NCI-H2196 treated with DMSO at 0.1 percent for 48 hours (cell line): Measurements from ENCODE around the gene SLC23A1.
"Not testable (repeated sequence)": the region's sequence is repeated elsewhere in the genome, so short reads cannot be mapped to it uniquely, and the experiment has no call there.

Experiments
- DNase-seq: peaks from one replicate; lab custom pipeline; 2025; ENCODE audit not compliant: unreplicated experiment; lab: John Stamatoyannopoulos, UW

Gene SLC23A1

DNA sequence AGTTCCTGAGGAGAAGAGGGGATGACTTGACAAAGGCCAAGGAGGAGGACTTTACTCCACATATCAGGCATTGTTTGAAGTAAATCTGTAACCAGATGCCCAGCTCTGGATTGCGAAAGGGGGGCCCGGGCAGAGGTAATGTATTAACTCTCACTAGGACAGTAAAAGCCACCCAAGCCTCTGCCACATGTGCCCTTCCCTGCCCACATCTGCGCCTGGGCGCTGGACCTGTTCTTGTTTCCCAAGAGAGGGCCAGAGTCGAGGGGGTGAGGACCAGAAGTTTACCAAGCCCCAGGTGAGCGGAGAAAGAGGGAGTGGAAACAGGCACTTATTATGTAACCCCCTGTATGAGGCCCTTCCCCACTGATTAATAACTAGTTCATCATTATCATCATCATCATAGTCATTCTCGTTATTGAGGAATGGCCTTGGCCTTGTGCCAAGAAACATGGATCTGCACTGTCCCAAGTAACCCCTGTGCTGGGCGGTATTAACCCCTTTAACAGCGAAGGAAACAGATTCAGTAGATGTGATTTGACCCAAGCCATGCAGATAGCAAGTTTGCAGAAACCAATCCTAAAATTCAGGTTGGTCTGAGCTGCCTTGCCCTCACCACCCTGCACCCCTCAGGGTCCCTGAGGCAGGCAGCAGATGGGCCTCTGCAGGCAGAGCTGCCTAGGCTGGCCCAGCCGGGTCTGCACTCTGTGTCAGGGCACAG lies at the start of gene SLC23A1:
TSS of gene SLC23A1 (minus strand) at position 23 of the 718 bp plus-strand sequence. CDS start 44 bp downstream, outside the sequence.
- no peak for DNase-seq

DNA sequence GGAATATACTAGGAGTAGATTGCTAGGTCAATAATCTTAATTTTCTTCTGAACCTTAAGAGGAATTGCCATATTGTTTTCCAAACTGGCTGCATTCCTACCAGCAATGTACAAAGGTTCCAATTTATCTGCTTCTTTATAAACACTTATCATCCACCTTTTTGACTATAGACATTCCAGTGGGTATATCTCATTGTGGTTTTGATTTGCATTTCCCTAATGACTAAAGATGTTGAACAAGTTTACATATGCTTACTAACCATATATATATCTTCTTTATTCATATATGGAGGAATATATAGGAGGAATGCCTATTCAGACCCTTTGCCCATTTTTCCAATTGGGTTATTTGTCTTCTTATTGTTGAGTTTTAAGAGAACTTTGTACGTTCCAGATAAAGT lies 48.6 kb upstream of the SLC23A1 start:
- DNase-seq, result no peak

DNA sequence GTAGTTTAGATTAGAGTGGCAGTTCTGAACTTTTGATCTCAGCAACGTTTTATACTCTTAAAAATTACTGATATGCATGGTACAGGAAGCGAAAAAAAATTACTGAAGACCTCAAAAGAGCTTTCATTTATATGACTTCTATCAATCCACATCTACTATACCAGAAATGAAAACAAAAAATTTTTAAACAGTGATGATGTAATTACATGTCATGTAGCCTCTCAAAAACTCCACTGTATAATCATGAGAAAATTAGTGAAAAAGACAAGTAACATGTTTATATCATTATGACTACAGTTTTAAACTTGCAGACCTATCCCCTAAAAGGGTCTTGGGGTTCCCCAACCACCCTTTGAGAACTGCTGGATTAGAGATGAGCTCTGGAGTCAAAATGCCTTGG lies 46.9 kb upstream of the SLC23A1 start:
- DNase-seq, result no peak

DNA sequence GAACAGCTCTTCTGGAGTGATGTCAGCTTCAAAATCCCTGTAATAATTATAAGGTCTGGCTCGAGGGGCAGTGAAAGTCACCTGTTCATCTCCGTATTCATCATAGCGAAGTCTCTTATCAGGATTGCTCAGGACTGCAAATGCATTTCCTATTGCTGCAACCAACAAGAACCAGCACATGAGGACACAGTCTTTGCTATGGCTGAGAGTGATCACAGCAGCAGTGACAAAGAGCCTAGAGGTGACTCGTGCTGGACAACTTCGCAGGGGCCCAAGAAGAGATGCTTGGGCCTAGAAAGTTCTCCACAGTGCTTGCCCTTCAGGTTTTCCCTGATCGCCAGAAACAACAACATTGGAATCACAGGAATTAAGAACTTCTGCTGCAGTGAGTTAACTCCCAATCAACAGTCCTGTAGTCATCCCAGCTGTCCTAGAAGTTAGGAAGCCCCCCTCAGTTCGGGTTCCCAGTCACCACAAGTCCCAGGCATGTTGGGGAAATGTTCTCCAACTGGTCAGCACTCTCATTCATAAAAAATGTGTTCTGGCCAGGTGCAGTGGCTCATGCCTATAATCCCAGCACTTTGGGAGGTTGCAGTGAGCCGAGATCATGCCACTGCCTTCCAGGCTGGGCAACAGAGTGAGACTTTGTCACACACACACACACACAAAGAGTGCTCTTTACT lies 43.2 kb upstream of the SLC23A1 start:
- no peak for DNase-seq

DNA sequence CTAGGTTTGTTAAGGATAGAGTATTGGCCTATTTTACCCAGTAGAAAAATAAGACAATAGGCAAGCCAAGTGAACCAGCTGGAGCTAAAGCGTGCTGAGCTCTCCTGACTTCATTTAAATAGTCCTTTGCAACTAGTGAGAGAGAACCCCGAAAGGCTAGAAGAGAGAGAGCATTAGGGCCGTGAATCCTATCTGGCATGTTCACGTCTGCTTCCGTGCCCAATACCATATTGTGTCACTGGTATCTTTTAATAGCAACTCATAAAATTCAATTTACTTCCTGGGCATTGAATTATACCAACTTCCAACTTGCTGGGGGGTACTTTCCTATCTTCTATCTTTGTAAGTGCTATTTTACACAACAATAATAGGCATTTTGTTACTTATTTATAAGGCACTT lies 42.4 kb upstream of the SLC23A1 start:
- DNase-seq, result no peak

DNA sequence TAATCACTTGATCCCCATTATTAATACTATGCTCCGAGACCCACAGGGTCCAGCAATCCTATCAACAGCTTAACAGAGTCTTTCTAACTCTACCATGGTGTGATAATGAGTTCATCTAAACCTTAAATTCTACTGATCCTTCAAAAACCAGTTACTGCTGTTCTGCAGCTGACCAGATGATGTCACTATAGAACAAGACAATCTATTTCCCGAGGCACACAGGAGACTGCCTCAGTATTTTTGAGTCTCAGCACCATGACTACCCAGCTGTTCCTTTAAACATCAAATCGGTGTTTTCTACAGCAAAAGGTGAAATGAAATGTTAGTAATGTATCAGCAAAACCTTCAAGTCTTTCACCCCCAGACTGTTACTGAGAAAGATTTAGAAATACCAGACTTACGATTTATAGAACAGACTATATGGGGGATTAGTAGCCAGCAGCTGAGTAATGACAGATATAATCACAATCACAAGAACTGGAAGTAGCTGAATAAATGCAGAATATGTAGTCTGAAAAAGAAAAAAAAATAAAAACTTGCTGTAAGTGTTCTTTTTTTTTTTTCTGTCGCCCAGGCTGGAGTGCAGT lies 39.3 kb upstream of the SLC23A1 start:
- peak; percentile 52 for DNase-seq

DNA sequence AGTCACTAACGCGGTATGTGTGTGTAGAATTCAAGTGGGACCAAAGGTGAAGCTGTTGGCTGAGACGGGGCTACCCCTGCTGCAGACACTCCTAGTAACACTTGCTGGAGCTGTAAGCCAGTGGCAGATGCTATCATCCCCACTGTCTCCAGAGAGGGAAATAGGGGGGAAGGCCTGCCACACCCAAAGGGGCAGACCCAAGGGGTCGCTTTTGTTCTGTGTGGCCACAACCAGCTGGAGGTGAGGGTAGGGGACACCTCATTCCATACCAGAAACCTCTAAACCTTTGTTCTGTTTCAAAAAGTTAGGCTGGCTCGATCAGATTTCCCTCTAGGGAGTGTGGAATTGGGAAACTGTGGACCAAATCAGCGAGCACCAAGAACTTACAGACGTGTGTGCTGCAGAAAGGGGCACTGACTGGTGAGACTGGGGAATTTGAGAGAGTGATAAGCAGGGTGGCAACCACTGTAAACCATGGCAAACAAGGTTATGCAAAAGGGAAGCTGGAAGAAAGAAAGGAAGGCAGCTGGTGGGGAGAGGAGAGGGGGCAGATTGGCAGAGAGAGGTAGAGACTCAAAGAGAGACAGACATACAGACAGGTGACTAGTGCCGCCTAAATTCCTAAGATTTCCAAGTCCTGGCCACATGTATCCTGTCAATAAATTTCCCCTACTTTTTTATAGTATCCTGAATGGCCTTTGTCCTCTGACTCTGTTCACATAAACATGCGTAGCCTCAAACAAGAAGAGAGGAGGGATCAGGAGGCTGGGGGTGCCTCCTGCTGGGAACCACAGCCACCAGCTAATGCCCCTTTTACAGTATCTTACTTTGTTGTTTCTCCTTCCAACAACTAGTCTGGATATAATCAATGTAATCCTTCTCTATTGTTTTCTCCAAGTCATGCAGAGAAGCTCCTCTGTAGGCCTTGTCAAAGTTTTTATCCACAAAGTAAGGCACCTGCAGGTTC lies 36.4 kb upstream of the SLC23A1 start:
- DNase-seq, result no peak

DNA sequence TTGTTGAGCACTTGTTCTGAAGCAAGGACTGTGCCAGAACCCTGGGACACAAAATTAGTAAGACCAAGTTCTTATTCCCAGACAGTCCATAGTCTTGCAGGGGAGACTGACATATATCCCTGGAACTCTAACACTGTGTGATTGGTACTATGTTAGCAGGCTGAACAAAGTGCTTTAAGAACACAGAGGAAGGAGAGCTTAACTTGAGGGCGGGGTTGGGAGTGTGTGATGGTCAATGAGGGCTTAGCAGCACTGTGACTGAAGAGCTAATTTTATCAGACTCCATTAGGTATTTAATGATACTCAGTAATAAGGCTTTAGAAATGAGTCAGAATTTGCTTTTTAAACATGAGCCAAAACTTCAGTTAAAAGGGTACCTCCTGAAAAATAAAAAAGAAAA lies 35.7 kb upstream of the SLC23A1 start:
- DNase-seq, result no peak

DNA sequence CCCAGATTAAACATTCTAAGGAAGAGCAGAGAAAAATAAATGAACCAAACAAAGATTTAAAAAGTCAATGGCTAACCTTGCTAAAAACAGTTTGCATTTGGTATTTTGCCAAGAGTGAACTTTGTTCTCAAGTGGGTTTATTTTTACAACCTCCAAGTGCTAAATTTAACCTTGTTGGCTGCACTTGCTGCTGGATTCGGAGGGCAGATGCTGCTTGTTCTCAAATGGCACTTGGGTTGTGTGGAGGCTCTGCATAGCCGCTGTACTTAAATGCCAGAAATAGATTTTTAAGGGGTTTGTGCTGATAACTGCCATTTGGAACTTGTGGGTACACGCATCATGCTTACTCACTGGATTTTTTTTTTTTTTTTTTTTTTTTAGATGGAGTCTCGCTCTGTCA lies 34.1 kb upstream of the SLC23A1 start:
- no peak for DNase-seq

DNA sequence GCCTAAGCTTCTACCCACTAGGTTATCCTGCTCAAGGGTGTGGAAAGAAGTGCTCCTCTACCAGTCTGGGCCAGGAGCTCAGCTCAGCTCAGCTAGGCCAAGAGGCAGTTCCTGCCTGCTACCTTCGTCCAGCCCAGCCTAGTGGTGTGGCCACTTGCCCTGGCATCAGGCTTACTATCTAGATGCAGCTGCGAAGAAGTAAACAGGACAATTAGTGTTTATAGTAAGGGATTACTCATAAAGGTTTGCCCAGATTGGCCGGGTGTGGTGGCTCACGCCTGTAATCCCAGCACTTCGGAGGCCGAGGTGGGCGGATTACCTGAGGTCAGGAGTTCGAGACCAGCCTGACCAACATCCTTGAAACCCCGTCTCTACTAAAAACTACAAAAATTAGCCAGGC lies 33.6 kb upstream of the SLC23A1 start:
- no peak for DNase-seq

DNA sequence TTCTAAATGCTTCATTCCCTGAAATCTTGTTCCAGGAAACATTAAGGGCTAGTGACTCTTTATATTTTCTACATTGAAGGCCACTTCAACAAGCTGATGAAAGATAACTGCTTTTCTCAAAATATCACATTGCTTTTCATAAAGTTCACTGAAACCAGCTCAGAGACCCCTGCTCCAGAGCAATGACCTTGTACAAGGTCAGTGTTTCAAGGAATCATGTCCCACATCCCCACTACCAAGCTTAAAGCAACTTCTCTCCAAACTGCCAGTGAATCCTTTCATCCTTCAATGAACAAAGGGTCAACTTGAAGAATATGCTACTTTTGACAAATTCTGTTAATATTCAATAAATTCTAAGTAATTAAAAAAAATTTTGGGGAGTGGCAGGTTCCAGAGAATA lies 32.8 kb upstream of the SLC23A1 start:
- DNase-seq, result no peak

DNA sequence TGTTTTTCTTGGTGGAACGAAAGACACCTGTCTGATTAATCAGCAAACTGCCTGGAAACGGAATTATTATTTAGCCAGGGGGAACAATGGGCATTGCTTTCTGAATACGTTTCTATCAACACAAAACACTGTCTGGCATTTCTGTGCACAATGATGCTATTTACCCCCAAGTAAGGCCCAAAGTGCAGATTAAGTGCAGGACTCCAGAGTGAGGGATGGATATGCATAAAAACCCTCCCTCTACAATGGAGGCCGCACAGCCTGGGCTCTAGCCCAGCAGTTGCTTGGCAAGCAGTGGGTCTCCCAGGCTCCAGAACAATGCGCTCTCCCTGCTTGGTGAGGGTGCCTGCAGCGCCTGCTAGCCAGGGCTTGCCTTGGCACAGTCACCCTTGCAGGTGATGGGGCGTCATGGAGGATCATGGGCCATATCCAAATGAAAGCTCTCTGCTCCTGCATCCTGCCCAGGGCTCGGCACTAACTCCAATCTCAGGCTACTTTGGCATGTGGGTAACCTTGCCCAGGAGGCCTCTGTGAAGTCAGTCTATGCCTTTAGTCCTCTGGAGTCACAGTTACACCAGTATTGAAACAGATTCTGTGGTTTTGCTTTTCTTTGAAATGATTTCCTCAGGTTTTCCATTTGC lies 32.2 kb upstream of the SLC23A1 start:
- no peak for DNase-seq

DNA sequence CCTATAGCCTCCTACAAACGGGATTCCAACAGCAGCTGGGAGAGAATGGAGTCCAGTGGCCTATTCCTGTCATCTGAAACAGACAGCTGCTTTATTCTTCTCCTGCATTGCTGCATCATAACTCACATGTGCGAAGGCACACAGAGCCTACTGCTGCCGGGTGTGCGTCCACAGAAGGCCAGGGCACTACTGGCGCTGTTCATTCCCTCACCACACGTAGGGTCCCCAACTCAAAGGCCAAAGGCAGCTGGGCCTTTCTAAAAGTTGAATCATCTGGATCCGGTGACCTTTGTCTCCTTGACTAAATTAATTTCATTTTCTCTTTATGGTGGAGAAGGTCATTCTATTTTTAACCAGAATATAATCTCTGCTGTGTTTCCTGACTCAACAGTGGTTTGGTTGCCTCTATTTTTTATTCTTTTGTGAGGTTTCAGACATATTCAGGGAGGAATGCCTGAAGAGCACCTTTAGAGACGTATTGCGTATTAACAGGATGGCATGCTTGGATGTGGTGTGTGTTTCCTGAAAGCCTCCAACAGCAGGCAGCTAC lies 31.6 kb upstream of the SLC23A1 start:
- DNase-seq, result no peak

DNA sequence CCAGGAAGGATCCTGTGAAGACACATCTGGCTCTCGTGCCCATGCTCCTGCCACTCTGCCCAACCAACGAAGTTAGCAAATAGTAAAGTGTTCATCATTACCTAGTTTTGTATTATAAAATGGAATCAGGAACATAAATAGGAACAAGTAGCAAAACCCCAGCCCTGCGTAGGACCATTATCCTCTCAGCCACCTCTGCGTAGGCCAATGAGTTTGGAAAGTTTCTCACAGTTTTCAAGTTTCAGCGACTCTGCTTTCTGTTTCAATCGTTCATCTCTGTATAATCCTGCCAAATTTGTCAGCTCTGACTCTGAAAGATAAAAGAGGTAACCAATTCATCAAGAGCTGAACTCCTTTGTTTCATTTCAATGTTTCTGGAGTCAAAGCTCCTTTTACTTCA lies 30.9 kb upstream of the SLC23A1 start:
- DNase-seq, result no peak

DNA sequence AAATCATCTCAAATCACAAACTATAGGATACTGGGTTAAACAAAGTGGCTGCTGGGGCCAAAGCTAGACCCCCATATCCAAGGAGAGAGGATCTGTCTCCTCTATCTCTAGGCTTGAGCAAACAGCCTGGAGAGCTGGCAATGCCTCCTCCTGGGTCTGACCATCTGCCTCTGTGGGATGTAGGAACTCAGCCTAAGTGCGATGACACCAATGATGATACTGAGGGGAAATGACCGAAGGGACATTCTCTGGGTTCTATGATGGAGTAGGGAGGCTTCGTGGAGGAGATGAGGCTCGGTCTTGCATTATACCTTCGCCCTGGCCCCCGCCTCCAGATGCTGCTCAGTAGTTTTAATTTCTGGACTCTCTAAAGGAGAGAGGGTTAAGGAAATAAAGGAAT lies 30.1 kb upstream of the SLC23A1 start:
- DNase-seq, result no peak

DNA sequence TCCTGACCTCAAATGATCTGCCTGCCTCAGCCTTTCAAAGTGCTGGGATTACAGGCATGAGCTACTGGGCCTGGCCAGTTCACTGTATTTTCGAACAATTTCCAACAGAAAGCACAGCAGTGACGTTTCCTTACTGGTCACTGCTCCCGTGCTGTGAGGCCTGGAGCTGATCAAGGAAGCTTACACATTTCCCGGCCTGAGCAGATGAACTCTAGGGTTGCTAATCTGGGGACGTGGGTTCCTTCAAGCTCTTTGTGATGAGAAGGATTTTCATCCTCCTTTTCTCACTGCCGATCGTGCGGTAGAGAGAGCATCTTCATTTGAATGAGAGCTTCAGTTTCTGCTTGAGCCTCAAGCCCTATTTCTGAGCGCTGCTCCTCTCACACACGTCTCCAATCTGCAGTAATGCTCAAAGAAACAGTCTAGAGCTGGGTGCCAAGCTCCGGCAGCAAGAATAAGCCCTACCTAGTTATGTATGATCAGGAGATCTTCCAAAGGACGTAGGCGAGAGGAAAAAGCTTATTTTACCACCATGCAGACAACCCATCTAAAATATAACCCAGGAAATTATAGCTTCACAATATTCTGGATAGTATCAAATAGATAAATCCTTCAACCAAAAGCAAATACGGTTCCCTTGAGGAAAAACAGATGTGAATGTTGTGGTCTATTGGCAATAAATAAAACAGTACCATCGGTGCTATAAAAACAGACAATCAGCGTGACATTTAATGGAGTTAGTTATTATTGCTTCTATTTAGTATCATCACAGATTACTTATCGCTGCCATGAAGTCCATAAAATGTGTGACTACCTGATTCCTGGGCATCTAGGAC lies 28.1 kb upstream of the SLC23A1 start:
- DNase-seq, result no peak

DNA sequence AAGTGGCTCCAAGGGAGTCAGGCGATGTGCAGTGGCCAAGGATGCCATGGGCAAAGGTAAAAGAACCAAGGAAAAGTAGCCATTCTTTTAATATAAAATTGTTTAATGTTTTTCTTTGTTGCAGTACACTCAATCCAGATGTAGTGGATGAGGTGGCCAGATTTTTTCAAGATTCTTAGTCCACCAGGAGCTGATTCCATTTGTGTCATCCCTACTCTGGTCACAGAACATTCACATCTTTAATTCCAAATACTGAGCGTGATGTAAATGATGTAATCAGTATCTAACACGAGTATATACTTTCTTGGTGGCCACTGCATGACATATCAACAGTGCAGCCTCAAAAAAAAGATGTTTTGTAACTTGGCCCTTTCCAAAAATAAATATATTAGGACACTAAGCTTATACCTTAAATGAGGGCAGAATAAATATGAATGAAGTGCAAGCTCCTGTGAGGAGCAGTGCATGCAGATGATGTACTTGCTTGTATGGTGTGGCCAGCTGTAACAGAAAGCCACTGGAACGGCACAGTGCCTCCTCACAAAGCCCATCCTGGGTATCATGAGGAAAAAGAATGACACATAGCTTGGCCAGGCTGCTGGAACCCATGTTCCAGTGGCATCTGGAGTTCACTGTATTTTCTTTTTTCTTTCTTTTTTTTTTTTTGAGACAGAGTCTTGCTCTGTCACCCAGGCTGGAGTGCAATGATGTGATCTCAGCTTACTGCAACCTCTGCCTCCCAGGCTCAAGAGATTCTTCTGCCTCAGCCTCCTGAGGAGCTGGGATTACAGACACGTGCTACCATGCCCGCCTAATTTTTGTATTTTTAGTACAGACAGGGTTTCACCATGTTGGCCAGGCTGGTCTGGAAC lies 27.3 kb upstream of the SLC23A1 start:
- DNase-seq, result no peak

DNA sequence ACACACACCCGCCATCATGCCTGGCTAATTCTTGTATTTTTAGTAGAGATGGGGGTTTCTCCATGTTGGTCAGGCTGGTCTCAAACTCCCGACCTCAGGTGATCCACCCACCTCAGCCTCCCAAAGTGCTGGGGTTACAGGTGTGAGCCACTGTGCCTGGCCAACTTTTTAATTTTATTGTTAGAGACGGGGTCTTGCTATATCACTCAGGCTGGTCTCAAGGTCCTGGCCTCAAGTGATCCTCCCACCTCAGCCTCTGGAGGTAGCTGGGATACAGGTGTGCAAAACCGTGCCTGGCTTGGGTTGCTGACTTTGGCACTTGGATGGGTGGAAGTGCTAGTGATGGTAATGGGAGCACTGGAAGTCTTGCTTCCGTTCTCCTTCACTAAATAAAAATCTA lies 26.0 kb upstream of the SLC23A1 start:
- DNase-seq, result not testable (repeated sequence)

DNA sequence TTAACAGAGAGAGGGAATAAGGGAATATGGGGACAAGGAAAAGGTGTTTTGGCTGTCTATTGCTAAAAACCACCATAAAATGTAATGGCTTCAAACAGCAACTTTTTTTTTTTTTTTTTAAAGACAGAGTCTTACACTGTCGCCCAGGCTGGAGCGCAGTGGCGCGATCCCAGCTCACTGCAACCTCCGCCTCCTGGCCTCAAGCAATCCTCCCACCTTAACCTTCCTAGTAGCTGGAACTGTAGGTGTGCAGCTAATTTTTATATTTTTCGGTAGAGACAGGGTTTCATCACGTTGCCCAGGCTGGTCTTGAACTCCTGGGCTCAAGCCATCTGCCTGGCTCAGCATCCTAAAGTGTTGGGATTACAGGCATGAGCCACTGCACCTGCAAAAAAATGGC lies 25.1 kb upstream of the SLC23A1 start:
- DNase-seq, result no peak
